Vagina (tissue), 2 donors: Measurements from ENCODE around the gene NKAIN2. TPM values are rescaled to one million over a fixed set of nuclear protein-coding genes. Genes with fewer than 3 reads are reported as not detected.

Experiments
- DNase-seq, 2 donors: peaks; one replicate each; pipeline ENCODE4 v3.0.0-alpha.2; 2017; ENCODE audit errors: extremely low spot score in 2 of 2
- H3K27ac ChIP-seq: fragments of 200-600 bp; sonication (generic); one replicate; pipeline ENCODE4 v1.5.1; 2019
- H3K27me3 ChIP-seq: fragments of 200-600 bp; sonication (generic); one replicate; pipeline ENCODE4 v1.5.1; 2019
- H3K36me3 ChIP-seq, 2 donors: fragments of 200-600 bp; sonication (generic); one replicate each; pipeline ENCODE4 v1.5.1; 2017 to 2019
- H3K4me1 ChIP-seq: fragments of 200-600 bp; sonication (generic); one replicate; pipeline ENCODE4 v1.5.1; 2019
- H3K4me3 ChIP-seq, 2 donors: fragments of 200-600 bp; sonication (generic); 1 replicate in 1 of 2; 2 replicates in 1 of 2; pipeline ENCODE4 v1.5.1; 2016 to 2019
- H3K9me3 ChIP-seq: fragments of 200-600 bp; sonication (generic); one replicate; pipeline ENCODE4 v1.5.1; 2019
- POLR2A ChIP-seq, 2 donors: fragments of 450-650 bp; IDR thresholded peaks; one replicate each; pipeline ENCODE4 v1.6.1; 2017; ENCODE audit warnings: antibody characterized with exemption in 2 of 2, mild to moderate bottlenecking in 2 of 2, moderate library complexity in 2 of 2
- POLR2AphosphoS5 ChIP-seq, 2 donors: sonication (generic); formaldehyde crosslinking; IDR thresholded peaks; one replicate each; pipeline ENCODE4 v1.9.0; 2017; ENCODE audit warnings: antibody characterized with exemption in 2 of 2, mild to moderate bottlenecking in 2 of 2, low read depth in 1 of 2; ENCODE audit not compliant: insufficient read depth in 1 of 2
- intact Hi-C: fragments of 100-400 bp; cut with DNase I; formaldehyde crosslinking; loops from one replicate; pipeline ENCODE4 v1.15.1; 2023
- total RNA-seq: library from RNA; depleted of rRNA; stranded (reverse); fragments of >200 nt; gene quantifications from one replicate; pipeline ENCODE4 v1.2.3, GENCODE V29; 2016
- TF ChIP-seq, protein P1 (sequence below), 3 experiments: fragments of 450-650 bp in 2 of 3; fragments of 200-600 bp in 1 of 3; sonication (generic) in 1 of 3; IDR thresholded peaks; one replicate each; pipeline ENCODE4 v1.5.1; 2017 to 2019; ENCODE audit warnings: antibody characterized with exemption in 3 of 3, mild to moderate bottlenecking in 2 of 3, moderate library complexity in 2 of 3

NKAIN2 gene
- total RNA-seq, 1 donor from 2014 or later = not detected

DNA sequence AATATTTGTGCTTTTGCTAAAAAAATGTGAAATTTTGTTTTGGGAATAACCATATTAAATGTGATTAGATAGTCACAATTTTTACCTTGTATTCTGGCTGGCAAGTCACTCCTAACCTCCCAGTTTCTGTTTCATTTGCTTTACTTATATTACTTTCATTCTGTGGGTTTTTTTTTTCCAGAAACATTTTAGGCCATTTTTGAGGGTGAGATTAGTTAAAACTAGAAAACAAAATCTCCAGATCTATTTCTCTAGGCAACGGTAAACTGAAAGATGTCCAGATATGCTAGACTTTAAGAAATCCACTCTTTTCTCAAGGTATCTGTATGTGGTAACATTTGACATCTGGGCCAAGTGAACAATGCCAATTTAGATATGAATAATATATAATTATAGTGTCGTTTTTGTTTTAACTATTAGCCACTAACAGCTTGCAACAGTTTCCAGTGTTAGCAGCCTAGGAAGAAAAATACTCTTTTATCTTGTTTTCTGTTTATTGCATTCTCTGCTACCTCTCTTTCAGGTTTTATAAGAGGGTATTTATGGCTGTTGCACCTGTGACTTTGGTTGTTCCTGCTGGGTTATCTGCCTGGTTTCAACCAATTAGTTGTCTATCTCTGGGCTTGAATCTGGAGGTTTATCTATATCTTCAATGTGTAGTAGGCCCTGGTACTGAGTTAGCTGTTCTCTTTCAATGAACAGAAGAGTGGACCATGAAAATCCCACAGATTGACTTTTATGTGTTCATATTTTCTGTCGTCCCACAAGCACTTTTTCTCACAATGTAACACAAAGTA lies 260.9 kb downstream of the NKAIN2 start:
- intact Hi-C loops = no loop called here
- H3K27me3 ChIP-seq = no peaks in the 10 kb centered on the region
- TF ChIP-seq POLR2AphosphoS5 (IDR thresholded peaks at IDR 0.05; ENCODE audit: insufficient read depth in 1 of 2, low read depth in 1 of 2) (no peak), POLR2A (IDR thresholded peaks at IDR 0.05) (no peak)
- TF ChIP-seq, protein P1, sequence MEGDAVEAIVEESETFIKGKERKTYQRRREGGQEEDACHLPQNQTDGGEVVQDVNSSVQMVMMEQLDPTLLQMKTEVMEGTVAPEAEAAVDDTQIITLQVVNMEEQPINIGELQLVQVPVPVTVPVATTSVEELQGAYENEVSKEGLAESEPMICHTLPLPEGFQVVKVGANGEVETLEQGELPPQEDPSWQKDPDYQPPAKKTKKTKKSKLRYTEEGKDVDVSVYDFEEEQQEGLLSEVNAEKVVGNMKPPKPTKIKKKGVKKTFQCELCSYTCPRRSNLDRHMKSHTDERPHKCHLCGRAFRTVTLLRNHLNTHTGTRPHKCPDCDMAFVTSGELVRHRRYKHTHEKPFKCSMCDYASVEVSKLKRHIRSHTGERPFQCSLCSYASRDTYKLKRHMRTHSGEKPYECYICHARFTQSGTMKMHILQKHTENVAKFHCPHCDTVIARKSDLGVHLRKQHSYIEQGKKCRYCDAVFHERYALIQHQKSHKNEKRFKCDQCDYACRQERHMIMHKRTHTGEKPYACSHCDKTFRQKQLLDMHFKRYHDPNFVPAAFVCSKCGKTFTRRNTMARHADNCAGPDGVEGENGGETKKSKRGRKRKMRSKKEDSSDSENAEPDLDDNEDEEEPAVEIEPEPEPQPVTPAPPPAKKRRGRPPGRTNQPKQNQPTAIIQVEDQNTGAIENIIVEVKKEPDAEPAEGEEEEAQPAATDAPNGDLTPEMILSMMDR (IDR thresholded peaks at IDR 0.05) = no peak
- no peak for DNase-seq
- no peaks in the 10 kb centered on the region for H3K4me1 ChIP-seq
- no peak overlapping the region for H3K27ac ChIP-seq
- no peak overlapping the region for H3K4me3 ChIP-seq
- no peaks in the 10 kb centered on the region for H3K9me3 ChIP-seq
- H3K36me3 ChIP-seq = no peaks in the 10 kb centered on the region

DNA sequence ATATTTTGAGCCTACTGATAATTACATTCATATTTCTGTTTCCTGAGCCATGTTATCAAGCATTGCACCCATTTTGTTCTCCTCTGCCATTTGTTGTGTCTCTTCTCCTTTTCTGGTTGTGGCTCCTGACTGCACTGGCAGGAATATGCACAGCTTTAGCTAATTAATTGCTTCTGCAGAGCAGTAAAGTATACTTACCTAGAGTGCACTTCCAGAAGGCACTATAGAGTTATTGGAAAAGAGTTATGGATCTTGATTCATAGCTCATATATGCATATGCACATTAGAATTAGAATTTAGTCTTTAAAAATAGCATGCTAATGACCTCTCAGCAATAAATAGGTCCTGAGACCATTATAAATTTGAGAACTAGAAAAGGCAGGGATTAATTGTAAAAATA lies 262.6 kb downstream of the NKAIN2 start:
- intact Hi-C loops = no loop called here
- no peak for DNase-seq

DNA sequence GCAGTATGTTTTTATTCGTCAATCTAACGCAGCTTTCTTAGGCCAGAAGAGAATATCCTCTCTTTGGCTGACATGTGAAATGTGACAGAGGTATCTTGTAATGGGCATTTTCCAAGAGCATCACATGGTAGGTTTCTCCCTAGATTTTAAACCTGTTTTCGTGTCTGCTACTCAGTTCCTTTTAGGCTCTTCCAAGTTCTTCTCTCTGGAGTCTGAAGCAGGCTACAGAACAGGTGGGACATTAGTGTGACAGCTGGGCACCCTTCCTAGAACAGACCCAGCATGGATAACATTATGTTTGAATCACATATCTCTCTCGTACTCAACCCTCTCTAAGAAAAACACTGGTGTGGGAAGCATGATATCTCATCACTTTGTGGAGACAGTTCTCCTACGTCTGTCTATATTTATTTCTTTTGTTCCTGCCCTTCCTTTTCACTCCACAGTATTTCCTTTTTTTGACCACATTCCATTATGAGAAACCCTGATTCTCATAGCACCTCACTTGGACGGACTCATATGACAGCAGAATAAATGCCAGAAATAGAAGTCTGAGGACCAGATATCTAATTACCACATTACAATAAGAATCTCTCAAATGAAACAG lies 263.4 kb downstream of the NKAIN2 start:
- H3K36me3 ChIP-seq = no peaks in the 10 kb centered on the region
- no peaks in the 10 kb centered on the region for H3K9me3 ChIP-seq
- H3K4me1 ChIP-seq = no peaks in the 10 kb centered on the region
- TF ChIP-seq POLR2AphosphoS5 (IDR thresholded peaks at IDR 0.05; ENCODE audit: insufficient read depth in 1 of 2, low read depth in 1 of 2) (no peak), POLR2A (IDR thresholded peaks at IDR 0.05) (no peak)
- TF ChIP-seq, protein P1 (IDR thresholded peaks at IDR 0.05) = no peak
- intact Hi-C loops = no loop called here
- H3K27me3 ChIP-seq = no peaks in the 10 kb centered on the region
- no peak for DNase-seq
- H3K27ac ChIP-seq = no peak overlapping the region
- no peak overlapping the region for H3K4me3 ChIP-seq

More for the DNA sequence above, 262.6 kb downstream of the NKAIN2 start:
- TF ChIP-seq, protein P1 (IDR thresholded peaks at IDR 0.05) = no peak
- no peak for TF ChIP-seq POLR2A (IDR thresholded peaks at IDR 0.05)
- no peak for TF ChIP-seq POLR2AphosphoS5 (IDR thresholded peaks at IDR 0.05; ENCODE audit: insufficient read depth in 1 of 2, low read depth in 1 of 2)
- Histone ChIP-seq H3K4me3 (no peak overlapping the region), H3K36me3 (no peaks in the 10 kb centered on the region), H3K27ac (no peak overlapping the region), H3K27me3 (no peaks in the 10 kb centered on the region), H3K4me1 (no peaks in the 10 kb centered on the region), H3K9me3 (no peaks in the 10 kb centered on the region)

GRCh38 chr6:124069230-124069950 lies 265.7 kb downstream of the NKAIN2 start:
- intact Hi-C loops = no loop called here
- Histone ChIP-seq H3K36me3 (no peaks in the 10 kb centered on the region), H3K27ac (no peak overlapping the region), H3K9me3 (no peaks in the 10 kb centered on the region), H3K27me3 (no peaks in the 10 kb centered on the region), H3K4me1 (no peaks in the 10 kb centered on the region), H3K4me3 (no peak overlapping the region)
- DNase-seq = no peak
- TF ChIP-seq POLR2AphosphoS5 (IDR thresholded peaks at IDR 0.05; ENCODE audit: insufficient read depth in 1 of 2, low read depth in 1 of 2) (no peak), POLR2A (IDR thresholded peaks at IDR 0.05) (no peak)
- TF ChIP-seq, protein P1 (IDR thresholded peaks at IDR 0.05) = no peak
